ENCODE data around the gene FUT8. TPM values are rescaled to one million over a fixed set of nuclear protein-coding genes. Genes with fewer than 3 reads are reported as not detected.

The FUT8 gene
- total and polyA plus RNA-seq, 4 donors, result 1.1 to 14.1 (median 4.0) TPM

DNA sequence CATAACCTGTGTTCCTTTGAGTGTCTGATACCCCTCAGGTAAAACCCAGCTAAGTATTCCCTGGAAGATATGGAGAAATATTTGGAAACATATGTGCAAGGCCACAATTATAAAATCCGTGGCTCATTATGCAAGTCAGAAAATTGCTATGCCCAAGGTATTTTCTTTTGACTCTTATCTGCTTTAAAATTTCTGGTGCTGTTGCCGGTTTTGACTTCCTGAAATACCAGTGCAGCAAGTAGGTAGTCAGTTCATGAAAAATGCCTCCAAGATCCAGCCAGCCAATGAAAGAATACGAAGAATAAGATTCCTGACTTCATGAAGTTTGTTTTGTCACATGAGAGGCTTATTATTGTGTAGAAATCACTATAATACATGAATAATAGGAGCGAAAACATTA lies 20.2 kb upstream of the FUT8 start:
- Histone ChIP-seq H3K9me3 (ENCODE audit: control insufficient read depth in 4 of 4, low read length in 3 of 4) (peaks cover 0 to 12% (median 4%) of the 10 kb centered on the region in 4 donors), H3K27me3 (ENCODE audit: control insufficient read depth in 4 of 4, insufficient read depth in 4 of 4, low read length in 3 of 4) (no peaks in the 10 kb centered on the region), H3K27ac (ENCODE audit: low read depth in 1 of 2, low read length in 2 of 2) (no peak overlapping the region), H3K36me3 (ENCODE audit: control insufficient read depth in 4 of 4, insufficient read depth in 3 of 4, low read depth in 1 of 4, low read length in 3 of 4) (no peaks in the 10 kb centered on the region), H3K4me1 (ENCODE audit: control insufficient read depth in 4 of 4, insufficient read depth in 4 of 4, low read length in 3 of 4) (no peaks in the 10 kb centered on the region), H3K4me3 (ENCODE audit: low read depth in 1 of 3, low read length in 3 of 3) (no peak overlapping the region), H3K9ac (ENCODE audit: low read depth in 1 of 2, low read length in 2 of 2) (no peak overlapping the region)
- TF ChIP-seq JUND (IDR thresholded peaks at IDR 0.05), result no peak
- no peak for TF ChIP-seq HNF4G (IDR thresholded peaks at IDR 0.05)
- TF ChIP-seq RXRA (IDR thresholded peaks at IDR 0.05), result no peak
- TF ChIP-seq, protein P1, sequence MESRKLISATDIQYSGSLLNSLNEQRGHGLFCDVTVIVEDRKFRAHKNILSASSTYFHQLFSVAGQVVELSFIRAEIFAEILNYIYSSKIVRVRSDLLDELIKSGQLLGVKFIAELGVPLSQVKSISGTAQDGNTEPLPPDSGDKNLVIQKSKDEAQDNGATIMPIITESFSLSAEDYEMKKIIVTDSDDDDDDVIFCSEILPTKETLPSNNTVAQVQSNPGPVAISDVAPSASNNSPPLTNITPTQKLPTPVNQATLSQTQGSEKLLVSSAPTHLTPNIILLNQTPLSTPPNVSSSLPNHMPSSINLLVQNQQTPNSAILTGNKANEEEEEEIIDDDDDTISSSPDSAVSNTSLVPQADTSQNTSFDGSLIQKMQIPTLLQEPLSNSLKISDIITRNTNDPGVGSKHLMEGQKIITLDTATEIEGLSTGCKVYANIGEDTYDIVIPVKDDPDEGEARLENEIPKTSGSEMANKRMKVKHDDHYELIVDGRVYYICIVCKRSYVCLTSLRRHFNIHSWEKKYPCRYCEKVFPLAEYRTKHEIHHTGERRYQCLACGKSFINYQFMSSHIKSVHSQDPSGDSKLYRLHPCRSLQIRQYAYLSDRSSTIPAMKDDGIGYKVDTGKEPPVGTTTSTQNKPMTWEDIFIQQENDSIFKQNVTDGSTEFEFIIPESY (IDR thresholded peaks at IDR 0.05), result no peak
- no peak for TF ChIP-seq FOXA1 (IDR thresholded peaks at IDR 0.05)
- no peak for TF ChIP-seq GABPA (IDR thresholded peaks at IDR 0.05 in 1 of 2, conservative IDR thresholded peaks at IDR 0.05 in 1 of 2)
- TF ChIP-seq SP1 (IDR thresholded peaks at IDR 0.05), result no peak
- no peak for TF ChIP-seq TAF1 (conservative IDR thresholded peaks at IDR 0.05)
- TF ChIP-seq, protein P2, sequence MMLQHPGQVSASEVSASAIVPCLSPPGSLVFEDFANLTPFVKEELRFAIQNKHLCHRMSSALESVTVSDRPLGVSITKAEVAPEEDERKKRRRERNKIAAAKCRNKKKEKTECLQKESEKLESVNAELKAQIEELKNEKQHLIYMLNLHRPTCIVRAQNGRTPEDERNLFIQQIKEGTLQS (IDR thresholded peaks at IDR 0.05), result no peak
- no peak for DNase-seq (ENCODE audit: low spot score)
- 64% methylated on average over 4 of the region's 4 CpGs for whole genome bisulfite sequencing

DNA sequence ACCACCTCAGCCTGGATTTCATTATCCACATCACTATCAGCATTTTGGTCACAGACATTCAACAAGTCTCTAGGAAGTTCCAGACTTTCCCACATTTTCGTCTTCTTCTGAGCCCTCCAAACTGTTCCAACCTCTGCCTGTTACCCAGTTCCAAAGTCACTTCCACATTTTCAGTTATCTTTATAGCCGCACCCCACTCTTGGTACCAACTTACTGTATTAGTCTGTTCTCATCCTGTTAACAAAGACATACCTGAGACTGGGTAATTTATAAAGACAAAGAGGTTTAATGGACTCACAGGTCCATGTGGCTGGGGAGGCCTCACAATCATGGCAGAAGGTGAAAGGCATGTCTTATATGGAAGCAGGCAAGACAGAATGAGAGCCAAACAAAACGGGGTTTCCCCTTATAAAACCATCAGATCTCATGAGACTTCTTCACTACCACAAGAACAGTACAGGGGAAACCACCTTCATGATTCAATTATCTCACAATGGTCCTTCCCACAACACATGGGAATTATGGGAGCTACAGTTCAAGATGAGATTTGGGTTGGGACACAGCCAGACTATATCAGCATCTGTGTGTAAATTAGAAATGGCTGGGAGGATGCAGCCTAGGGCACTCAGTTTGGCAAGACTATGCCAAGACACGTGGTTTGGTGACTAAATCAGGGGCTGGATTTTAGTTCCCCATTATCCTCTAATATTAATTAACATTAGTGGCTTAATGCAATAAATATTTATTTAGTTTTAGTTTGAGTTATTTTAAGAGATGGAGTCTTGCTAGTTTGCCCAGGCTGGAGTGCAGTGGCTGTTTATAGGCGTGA lies 16.2 kb upstream of the FUT8 start:
- no peak overlapping the region for H3K27ac ChIP-seq (ENCODE audit: low read depth in 1 of 2, low read length in 2 of 2)
- no peak for DNase-seq (ENCODE audit: low spot score)
- H3K4me3 ChIP-seq (ENCODE audit: low read depth in 1 of 3, low read length in 3 of 3), result no peak overlapping the region
- no peaks in the 10 kb centered on the region for H3K36me3 ChIP-seq (ENCODE audit: control insufficient read depth in 4 of 4, insufficient read depth in 3 of 4, low read depth in 1 of 4, low read length in 3 of 4)
- H3K4me1 ChIP-seq (ENCODE audit: control insufficient read depth in 4 of 4, insufficient read depth in 4 of 4, low read length in 3 of 4), result no peaks in the 10 kb centered on the region
- H3K27me3 ChIP-seq (ENCODE audit: control insufficient read depth in 4 of 4, insufficient read depth in 4 of 4, low read length in 3 of 4), result no peaks in the 10 kb centered on the region
- peaks cover 0 to 12% (median 4%) of the 10 kb centered on the region in 4 donors for H3K9me3 ChIP-seq (ENCODE audit: control insufficient read depth in 4 of 4, low read length in 3 of 4)
- no peak for TF ChIP-seq GABPA (IDR thresholded peaks at IDR 0.05 in 1 of 2, conservative IDR thresholded peaks at IDR 0.05 in 1 of 2)
- TF ChIP-seq, protein P3, sequence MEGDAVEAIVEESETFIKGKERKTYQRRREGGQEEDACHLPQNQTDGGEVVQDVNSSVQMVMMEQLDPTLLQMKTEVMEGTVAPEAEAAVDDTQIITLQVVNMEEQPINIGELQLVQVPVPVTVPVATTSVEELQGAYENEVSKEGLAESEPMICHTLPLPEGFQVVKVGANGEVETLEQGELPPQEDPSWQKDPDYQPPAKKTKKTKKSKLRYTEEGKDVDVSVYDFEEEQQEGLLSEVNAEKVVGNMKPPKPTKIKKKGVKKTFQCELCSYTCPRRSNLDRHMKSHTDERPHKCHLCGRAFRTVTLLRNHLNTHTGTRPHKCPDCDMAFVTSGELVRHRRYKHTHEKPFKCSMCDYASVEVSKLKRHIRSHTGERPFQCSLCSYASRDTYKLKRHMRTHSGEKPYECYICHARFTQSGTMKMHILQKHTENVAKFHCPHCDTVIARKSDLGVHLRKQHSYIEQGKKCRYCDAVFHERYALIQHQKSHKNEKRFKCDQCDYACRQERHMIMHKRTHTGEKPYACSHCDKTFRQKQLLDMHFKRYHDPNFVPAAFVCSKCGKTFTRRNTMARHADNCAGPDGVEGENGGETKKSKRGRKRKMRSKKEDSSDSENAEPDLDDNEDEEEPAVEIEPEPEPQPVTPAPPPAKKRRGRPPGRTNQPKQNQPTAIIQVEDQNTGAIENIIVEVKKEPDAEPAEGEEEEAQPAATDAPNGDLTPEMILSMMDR (IDR thresholded peaks at IDR 0.05; ENCODE audit: low read depth, low read length, missing input control), result no peak
- TF ChIP-seq YY1 (IDR thresholded peaks at IDR 0.05), result no peak
- TF ChIP-seq NR2F2 (IDR thresholded peaks at IDR 0.05), result no peak
- TF ChIP-seq, protein P1 (IDR thresholded peaks at IDR 0.05), result no peak
- TF ChIP-seq, protein P4, sequence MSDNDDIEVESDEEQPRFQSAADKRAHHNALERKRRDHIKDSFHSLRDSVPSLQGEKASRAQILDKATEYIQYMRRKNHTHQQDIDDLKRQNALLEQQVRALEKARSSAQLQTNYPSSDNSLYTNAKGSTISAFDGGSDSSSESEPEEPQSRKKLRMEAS (IDR thresholded peaks at IDR 0.05), result no peak
- TF ChIP-seq JUND (IDR thresholded peaks at IDR 0.05), result no peak
- TF ChIP-seq, protein P2 (IDR thresholded peaks at IDR 0.05), result no peak
- no peak overlapping the region for H3K9ac ChIP-seq (ENCODE audit: low read depth in 1 of 2, low read length in 2 of 2)
- WGBS, result 82% methylated on average over 5 of the region's 5 CpGs

Measured in liver (tissue), 9 donors.